Stomach (tissue), 9 donors: ENCODE data around the gene ADARB2. TPM values are rescaled to one million over a fixed set of nuclear protein-coding genes. Genes with fewer than 3 reads are reported as not detected.
A peak's percentile ranks its signal among the peaks of the same experiment; 100 is the strongest.

Source experiments
- DNase-seq, 2 donors: peaks; one replicate each; pipeline versions ENCODE4 v3.0.0 to v3.0.0-alpha.2; 2013 to 2019
- H3K27ac ChIP-seq, 5 donors: fragments of 200-600 bp in 4 of 5; sonication (generic) in 4 of 5; one replicate each; pipeline ENCODE4 v1.5.1; 2013 to 2019; ENCODE audit warnings: mild to moderate bottlenecking in 1 of 5, moderate library complexity in 1 of 5
- H3K27me3 ChIP-seq, 3 donors: fragments of 200-600 bp; sonication (generic); one replicate each; pipeline ENCODE4 v1.5.1; 2017 to 2019; ENCODE audit warnings: mixed run types in 1 of 3
- H3K36me3 ChIP-seq, 4 donors: fragments of 200-600 bp; sonication (generic); 1 replicate in 3 of 4; 2 replicates in 1 of 4; pipeline ENCODE4 v1.5.1; 2016 to 2019
- H3K4me1 ChIP-seq, 4 donors: fragments of 200-600 bp; sonication (generic); one replicate each; pipeline ENCODE4 v1.5.1; 2016 to 2019
- H3K4me3 ChIP-seq, 4 donors: fragments of 200-600 bp; sonication (generic) in 3 of 4; one replicate each; pipeline ENCODE4 v1.5.1; 2016 to 2019; ENCODE audit warnings: mild to moderate bottlenecking in 1 of 4
- H3K9me3 ChIP-seq, 4 donors: fragments of 200-600 bp; sonication (generic); one replicate each; pipeline ENCODE4 v1.5.1; 2016 to 2019
- CTCF ChIP-seq, 7 experiments: fragments of 450-650 bp in 4 of 7; fragments of 200-600 bp in 3 of 7; sonication (generic) in 3 of 7; IDR thresholded peaks; one replicate each; pipeline ENCODE4 v1.5.1; 2016 to 2019; ENCODE audit warnings: antibody characterized with exemption in 7 of 7, control low read depth in 2 of 7, mild to moderate bottlenecking in 1 of 7
- EP300 ChIP-seq: sonication (generic); formaldehyde crosslinking; IDR thresholded peaks from one replicate; pipeline ENCODE4 v1.6.1; 2017; ENCODE audit warnings: antibody characterized with exemption
- POLR2A ChIP-seq, 4 donors: fragments of 450-650 bp; IDR thresholded peaks; one replicate each; pipeline ENCODE4 v1.6.1; 2016; ENCODE audit warnings: antibody characterized with exemption in 4 of 4, control low read depth in 2 of 4, mild to moderate bottlenecking in 1 of 4, moderate library complexity in 1 of 4
- POLR2AphosphoS5 ChIP-seq, 3 donors: sonication (generic); formaldehyde crosslinking; IDR thresholded peaks; one replicate each; pipeline ENCODE4 v1.6.1; 2016; ENCODE audit warnings: antibody characterized with exemption in 3 of 3
- WGBS, 5 donors: extraction: QIAGEN DNeasy Blood & Tissue Kit in 3 of 5; methylation state at CpG; one replicate each; pipeline versions ENCODE4 v1.1.5 to v1.1.7; 2013 to 2018; 5-methylcytosine and 5-hydroxymethylcytosine counted together
- intact Hi-C: fragments of 100-400 bp; cut with DNase I; formaldehyde crosslinking; loops from one replicate; pipeline ENCODE4 v1.15.1; 2023; ENCODE audit warnings: low total_unique reads
- polyA plus RNA-seq, 3 donors: library from polyadenylated mRNA; stranded (reverse); fragments of 200-250 nt; gene quantifications; one replicate each; pipeline ENCODE4 v1.2.3, GENCODE V29; 2013
- total RNA-seq, 5 donors: library from RNA; depleted of rRNA; stranded (reverse); fragments of >200 nt; gene quantifications; one replicate each; pipeline versions ENCODE4 v1.1.0 to v1.2.3, GENCODE V29; 2014 to 2016
- donor health status: healthy with polysubstance abuse.
- donor health status: Bipolar disorder and iron deficiency.
- donor health status: healthy.

ADARB2 gene
- total and polyA plus RNA-seq, 8 donors, result 0.55 to 4.1 (median 1.4) TPM; not detected in 1

GRCh38 chr10:1560535-1561192, 176.7 kb downstream of the ADARB2 start:
- 63 to 85% (median 82%) methylated on average over 13 to 16 of the region's 16 CpGs for WGBS, 5 donors
- TF ChIP-seq CTCF (IDR thresholded peaks at IDR 0.05) (no peak), EP300 (no peak), POLR2AphosphoS5 (IDR thresholded peaks at IDR 0.05) (no peak), POLR2A (IDR thresholded peaks at IDR 0.05) (no peak)

GRCh38 chr10:1559761-1560160, 177.6 kb downstream of the ADARB2 start:
- no peak for DNase-seq
- WGBS, 5 donors, result 21 to 36% (median 26%) methylated on average over 11 of the region's 11 CpGs
- TF ChIP-seq POLR2A (IDR thresholded peaks at IDR 0.05), result no peak
- TF ChIP-seq CTCF (IDR thresholded peaks at IDR 0.05), result no peak
- TF ChIP-seq EP300, result no peak
- Histone ChIP-seq H3K4me1 (peaks cover 0 to 5% (median 0%) of the 10 kb centered on the region in 4 donors), H3K36me3 (no peaks in the 10 kb centered on the region), H3K4me3 (no peak overlapping the region), H3K9me3 (no peaks in the 10 kb centered on the region), H3K27me3 (peaks cover 0 to 44% (median 18%) of the 10 kb centered on the region in 3 donors), H3K27ac (no peak overlapping the region)
- intact Hi-C loops, result no loop called here

More at GRCh38 chr10:1560535-1561192, 176.7 kb downstream of the ADARB2 start:
- H3K27me3 ChIP-seq, result peaks cover 0 to 44% (median 18%) of the 10 kb centered on the region in 3 donors
- no peak overlapping the region for H3K27ac ChIP-seq
- H3K9me3 ChIP-seq, result no peaks in the 10 kb centered on the region
- no peak for DNase-seq
- no peak overlapping the region for H3K4me3 ChIP-seq
- no peaks in the 10 kb centered on the region for H3K36me3 ChIP-seq
- H3K4me1 ChIP-seq, result peaks cover 0 to 5% (median 0%) of the 10 kb centered on the region in 4 donors
- intact Hi-C loops, result no loop called here

- 38 to 46% (median 42%) methylated on average over 12 to 14 of the region's 14 CpGs for WGBS, 5 donors
- Histone ChIP-seq H3K9me3 (no peaks in the 10 kb centered on the region), H3K27ac (no peak overlapping the region), H3K27me3 (peaks cover 0 to 44% (median 18%) of the 10 kb centered on the region in 3 donors), H3K4me3 (no peak overlapping the region), H3K36me3 (no peaks in the 10 kb centered on the region), H3K4me1 (peaks cover 0 to 5% (median 0%) of the 10 kb centered on the region in 4 donors)
- intact Hi-C loops, result no loop called here
- no peak for TF ChIP-seq EP300
- no peak for TF ChIP-seq POLR2AphosphoS5 (IDR thresholded peaks at IDR 0.05)
- no peak for DNase-seq
Observed at GRCh38 chr10:1559311-1559710, 178.0 kb downstream of the ADARB2 start.

- no peaks in the 10 kb centered on the region for H3K9me3 ChIP-seq
- H3K4me3 ChIP-seq, result no peak overlapping the region
- TF ChIP-seq POLR2A (IDR thresholded peaks at IDR 0.05), result no peak
- no peak for TF ChIP-seq EP300
- TF ChIP-seq CTCF (IDR thresholded peaks at IDR 0.05), result no peak
- TF ChIP-seq POLR2AphosphoS5 (IDR thresholded peaks at IDR 0.05), result no peak
- 55 to 70% (median 64%) methylated on average over 4 of the region's 4 CpGs for WGBS, 5 donors
- peaks cover 0 to 5% (median 0%) of the 10 kb centered on the region in 4 donors for H3K4me1 ChIP-seq
- peaks cover 0 to 44% (median 18%) of the 10 kb centered on the region in 3 donors for H3K27me3 ChIP-seq
- no peaks in the 10 kb centered on the region for H3K36me3 ChIP-seq
- peak in 1 of 2 donors; percentile 49 for DNase-seq
- no peak overlapping the region for H3K27ac ChIP-seq
- intact Hi-C loops, result no loop called here
Observed at GRCh38 chr10:1558906-1559305, 178.4 kb downstream of the ADARB2 start.

- no peak overlapping the region for H3K27ac ChIP-seq
- intact Hi-C loops, result no loop called here
- H3K4me3 ChIP-seq, result no peak overlapping the region
- no peak for TF ChIP-seq EP300
- no peak for TF ChIP-seq POLR2AphosphoS5 (IDR thresholded peaks at IDR 0.05)
- no peak for TF ChIP-seq CTCF (IDR thresholded peaks at IDR 0.05)
- TF ChIP-seq POLR2A (IDR thresholded peaks at IDR 0.05), result no peak
- H3K4me1 ChIP-seq, result peaks cover 0 to 5% (median 0%) of the 10 kb centered on the region in 4 donors
- peaks cover 0 to 39% (median 18%) of the 10 kb centered on the region in 3 donors for H3K27me3 ChIP-seq
- no peaks in the 10 kb centered on the region for H3K36me3 ChIP-seq
- no peak for DNase-seq
- no peaks in the 10 kb centered on the region for H3K9me3 ChIP-seq
- 76 to 85% (median 78%) methylated on average over 13 of the region's 13 CpGs for WGBS, 5 donors
Observed at GRCh38 chr10:1557081-1557480, 180.2 kb downstream of the ADARB2 start.
